Astrocyte of the hippocampus (primary cell): ENCODE measurements around the gene ERFL.
A peak's percentile ranks its signal among the peaks of the same experiment; 100 is the strongest.

Source experiments
- DNase-seq: peaks from one replicate; pipeline ENCODE4 v3.0.0; 2011; ENCODE audit warnings: low read depth, low spot score

Gene ERFL

GRCh38 chr19:41859618-41860418 lies 68.4 kb downstream of the ERFL start, which contains the start of gene RPS19:
Gene RPS19 (plus strand): TSS chr19:41860255. CDS start chr19:41860775, 520 bp downstream.
- DNase-seq, result peak; percentile 99

GRCh38 chr19:41859213-41859617 lies 69.0 kb downstream of the ERFL start:
- no peak for DNase-seq
